IMR-90 (cell line): ENCODE data around the gene MMP24.

Experiments
- CEBPB ChIP-seq: IDR thresholded peaks from 2 replicates; pipeline ENCODE4 v1.6.1; 2012; ENCODE audit warnings: low read depth, low read length, improper control_type of control experiment
- CHD1 ChIP-seq: IDR thresholded peaks from 2 replicates; pipeline ENCODE4 v1.6.1; 2012; ENCODE audit warnings: low read depth, low read length, improper control_type of control experiment
- CTCF ChIP-seq: conservative IDR thresholded peaks from 2 replicates; pipeline ENCODE4 v1.5.1; 2012; ENCODE audit warnings: mild to moderate bottlenecking, low read depth, low read length, improper control_type of control experiment
- ELK1 ChIP-seq: fragments of 150-350 bp; IDR thresholded peaks from 2 replicates; pipeline ENCODE4 v1.6.1; 2016; ENCODE audit warnings: low read depth, mild to moderate bottlenecking, low read length, moderate library complexity, borderline replicate concordance
- FOS ChIP-seq: fragments of 150-350 bp; IDR thresholded peaks from 2 replicates; pipeline ENCODE4 v1.6.1; 2016; ENCODE audit warnings: low read depth, low read length
- MAFK ChIP-seq: IDR thresholded peaks from 2 replicates; pipeline ENCODE4 v1.6.1; 2012; ENCODE audit warnings: low read depth, low read length, improper control_type of control experiment
- NFE2L2 ChIP-seq: fragments of 150-350 bp; IDR thresholded peaks from 2 replicates; pipeline ENCODE4 v1.6.1; 2016; ENCODE audit warnings: low read depth, mild to moderate bottlenecking, low read length
- POLR2A ChIP-seq: IDR thresholded peaks from 2 replicates; pipeline ENCODE4 v1.6.1; 2012; ENCODE audit warnings: mild to moderate bottlenecking, low read depth, low read length
- RCOR1 ChIP-seq: IDR thresholded peaks from 2 replicates; pipeline ENCODE4 v1.6.1; 2012; ENCODE audit warnings: mild to moderate bottlenecking, low read length, improper control_type of control experiment; ENCODE audit not compliant: insufficient replicate concordance
- RFX5 ChIP-seq: IDR thresholded peaks from 2 replicates; pipeline ENCODE4 v1.8.0; 2012; ENCODE audit warnings: low read depth, mild to moderate bottlenecking, low read length, moderate library complexity
- SMC3 ChIP-seq: fragments of 150-350 bp; IDR thresholded peaks from 2 replicates; pipeline ENCODE4 v1.6.1; 2016; ENCODE audit warnings: low read depth, mild to moderate bottlenecking, antibody characterized with exemption, low read length, moderate library complexity

- TF ChIP-seq SMC3: no peak
- no peak for TF ChIP-seq CHD1
- no peak for TF ChIP-seq CTCF
- no peak for TF ChIP-seq POLR2A
- no peak for TF ChIP-seq MAFK
- TF ChIP-seq CEBPB: no peak
- no peak for TF ChIP-seq NFE2L2
- TF ChIP-seq RCOR1: no peak
- TF ChIP-seq ELK1: no peak
- TF ChIP-seq RFX5: no peak
- no peak for TF ChIP-seq FOS
Observed at GRCh38 chr20:35260426-35260825, 33.9 kb downstream of the MMP24 start.
